ENCODE results near the gene ALK.

ALK gene

GRCh38 chr2:29706171-29706720, 215.1 kb downstream of the ALK start:
- H3K9me3 ChIP-seq (ENCODE audit: severe bottlenecking) = peaks cover 9% of the 10 kb centered on the region
- H3K27ac ChIP-seq = peak overlapping the region; percentile 72
- H3K27me3 ChIP-seq (ENCODE audit: insufficient read depth, low read depth, severe bottlenecking) = no peaks in the 10 kb centered on the region
- DNase-seq = peak; percentile 55
- TF ChIP-seq CTCF (IDR thresholded peaks at IDR 0.05; ENCODE audit: low read depth, low read length) = no peak
- no peak overlapping the region for H3K4me3 ChIP-seq (ENCODE audit: low read depth, low read length)
- no peaks in the 10 kb centered on the region for H3K36me3 ChIP-seq

- TF ChIP-seq CTCF (IDR thresholded peaks at IDR 0.05; ENCODE audit: low read depth, low read length) = no peak
- no peak for DNase-seq
Measured at GRCh38 chr2:29705616-29706015, 215.8 kb downstream of the ALK start.

GRCh38 chr2:29703336-29703735, 218.1 kb downstream of the ALK start:
- no peaks in the 10 kb centered on the region for H3K36me3 ChIP-seq
- H3K27me3 ChIP-seq (ENCODE audit: insufficient read depth, low read depth, severe bottlenecking) = no peaks in the 10 kb centered on the region
- no peak overlapping the region for H3K4me3 ChIP-seq (ENCODE audit: low read depth, low read length)
- H3K9me3 ChIP-seq (ENCODE audit: severe bottlenecking) = peaks cover 6% of the 10 kb centered on the region
- no peak for TF ChIP-seq CTCF (IDR thresholded peaks at IDR 0.05; ENCODE audit: low read depth, low read length)
- peak overlapping the region; percentile 56 for H3K27ac ChIP-seq
- peak; percentile 63 for DNase-seq

More at GRCh38 chr2:29705616-29706015, 215.8 kb downstream of the ALK start:
- Histone ChIP-seq H3K4me3 (ENCODE audit: low read depth, low read length) (no peak overlapping the region), H3K27ac (peak overlapping the region; percentile 13; the same call in 1 of the 2 replicates), H3K27me3 (ENCODE audit: insufficient read depth, low read depth, severe bottlenecking) (no peaks in the 10 kb centered on the region), H3K9me3 (ENCODE audit: severe bottlenecking) (peaks cover 9% of the 10 kb centered on the region), H3K36me3 (no peaks in the 10 kb centered on the region)

- TF ChIP-seq CTCF (IDR thresholded peaks at IDR 0.05; ENCODE audit: low read depth, low read length) = no peak
- H3K27me3 ChIP-seq (ENCODE audit: insufficient read depth, low read depth, severe bottlenecking) = no peaks in the 10 kb centered on the region
- H3K36me3 ChIP-seq = no peaks in the 10 kb centered on the region
- H3K9me3 ChIP-seq (ENCODE audit: severe bottlenecking) = no peaks in the 10 kb centered on the region
- DNase-seq = no peak
- H3K4me3 ChIP-seq (ENCODE audit: low read depth, low read length) = no peak overlapping the region
- H3K27ac ChIP-seq = peak overlapping the region; percentile 26
Measured at GRCh38 chr2:29702276-29702675, 219.1 kb downstream of the ALK start.

GRCh38 chr2:29700560-29700959, 220.8 kb downstream of the ALK start:
- Histone ChIP-seq H3K27ac (no peak overlapping the region), H3K27me3 (ENCODE audit: insufficient read depth, low read depth, severe bottlenecking) (no peaks in the 10 kb centered on the region), H3K9me3 (ENCODE audit: severe bottlenecking) (peaks cover 3% of the 10 kb centered on the region), H3K36me3 (no peaks in the 10 kb centered on the region), H3K4me3 (ENCODE audit: low read depth, low read length) (no peak overlapping the region)
- TF ChIP-seq CTCF (IDR thresholded peaks at IDR 0.05; ENCODE audit: low read depth, low read length) = no peak
- DNase-seq = no peak

- DNase-seq = no peak
- no peak for TF ChIP-seq CTCF (IDR thresholded peaks at IDR 0.05; ENCODE audit: low read depth, low read length)
- no peak overlapping the region for H3K4me3 ChIP-seq (ENCODE audit: low read depth, low read length)
- peaks cover 3% of the 10 kb centered on the region for H3K9me3 ChIP-seq (ENCODE audit: severe bottlenecking)
- H3K36me3 ChIP-seq = no peaks in the 10 kb centered on the region
- H3K27me3 ChIP-seq (ENCODE audit: insufficient read depth, low read depth, severe bottlenecking) = no peaks in the 10 kb centered on the region
- no peak overlapping the region for H3K27ac ChIP-seq
Measured at GRCh38 chr2:29699045-29699444, 222.3 kb downstream of the ALK start.

Measured in WERI-Rb-1 (cell line).